NCI-H226 (cell line): ENCODE results near the gene UBXN4.
A peak's percentile ranks its signal among the peaks of the same experiment; 100 is the strongest.
"Not testable (repeated sequence)": the region's sequence is repeated elsewhere in the genome, so short reads cannot be mapped to it uniquely, and the experiment has no call there.

Experiments
- DNase-seq: peaks from one replicate; pipeline ENCODE4 v3.0.0-alpha.2; 2015

Gene UBXN4, protein sequence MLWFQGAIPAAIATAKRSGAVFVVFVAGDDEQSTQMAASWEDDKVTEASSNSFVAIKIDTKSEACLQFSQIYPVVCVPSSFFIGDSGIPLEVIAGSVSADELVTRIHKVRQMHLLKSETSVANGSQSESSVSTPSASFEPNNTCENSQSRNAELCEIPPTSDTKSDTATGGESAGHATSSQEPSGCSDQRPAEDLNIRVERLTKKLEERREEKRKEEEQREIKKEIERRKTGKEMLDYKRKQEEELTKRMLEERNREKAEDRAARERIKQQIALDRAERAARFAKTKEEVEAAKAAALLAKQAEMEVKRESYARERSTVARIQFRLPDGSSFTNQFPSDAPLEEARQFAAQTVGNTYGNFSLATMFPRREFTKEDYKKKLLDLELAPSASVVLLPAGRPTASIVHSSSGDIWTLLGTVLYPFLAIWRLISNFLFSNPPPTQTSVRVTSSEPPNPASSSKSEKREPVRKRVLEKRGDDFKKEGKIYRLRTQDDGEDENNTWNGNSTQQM

DNA sequence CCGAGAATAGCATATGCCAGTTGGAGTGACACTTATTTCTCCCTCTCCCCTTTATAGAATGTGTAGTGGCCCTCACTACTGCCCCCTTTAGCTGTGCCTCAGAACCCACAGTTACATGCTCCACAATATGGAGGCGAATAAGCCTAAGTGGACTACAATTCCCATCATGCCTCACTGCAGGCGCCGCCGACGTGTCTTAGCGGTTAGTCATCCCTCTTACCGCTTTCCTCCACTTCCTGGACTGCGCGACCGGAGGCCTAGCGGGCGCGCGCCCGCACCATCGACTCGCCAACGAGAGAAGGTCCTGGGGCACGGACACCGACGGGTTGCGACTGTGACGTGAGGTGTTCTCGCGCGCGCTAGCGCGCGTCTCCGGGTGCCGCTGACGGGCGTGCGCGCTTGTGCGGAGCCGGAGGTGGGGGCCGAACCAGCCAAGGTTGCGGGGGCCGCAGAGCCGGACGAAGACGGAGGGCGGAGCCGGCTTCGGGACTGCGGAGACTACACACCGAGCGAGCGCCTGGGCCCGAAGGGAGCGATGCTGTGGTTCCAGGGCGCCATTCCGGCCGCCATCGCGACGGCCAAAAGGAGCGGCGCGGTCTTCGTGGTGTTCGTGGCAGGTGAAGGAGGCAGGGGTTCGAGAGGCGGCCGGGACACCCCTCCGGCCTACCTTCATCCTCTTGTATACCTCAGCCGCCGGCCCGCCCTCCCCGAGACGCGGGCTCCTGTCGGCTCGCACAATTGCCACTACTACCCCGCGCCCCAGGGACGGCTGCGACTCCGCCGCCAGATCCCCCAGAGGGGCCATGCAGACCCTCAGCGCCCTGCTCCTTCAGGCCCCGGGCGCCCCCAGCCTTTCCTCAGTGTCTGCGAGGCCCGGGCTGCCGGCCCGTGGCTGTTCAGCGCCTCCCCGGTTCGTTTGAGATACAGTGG, at the start of gene UBXN4:
Gene UBXN4 (plus strand): TSS at position 461 of the 930 bp plus-strand sequence. CDS start 75 bp downstream, at position 536.
- DNase-seq, result peak; percentile 99

DNA sequence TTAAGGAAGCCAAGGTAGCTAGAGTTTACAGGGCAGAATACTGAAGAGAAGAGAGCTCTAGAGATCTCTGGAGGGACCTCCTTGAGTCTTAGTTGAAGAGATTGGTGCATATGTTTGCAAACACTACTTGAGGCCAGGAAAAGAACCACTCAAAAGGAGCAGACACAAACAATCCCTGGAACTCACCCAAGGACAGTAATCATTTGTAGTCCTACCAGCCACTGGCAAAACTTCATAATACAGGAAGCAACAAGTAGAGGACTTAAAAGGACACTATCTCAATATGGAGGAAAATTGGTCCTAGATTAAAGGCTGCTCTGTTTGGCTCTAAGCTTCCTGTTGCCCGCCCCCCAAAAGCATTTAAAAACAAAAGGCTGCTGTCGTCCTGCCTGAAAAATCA, 46.9 kb upstream of the UBXN4 start:
- no peak for DNase-seq

DNA sequence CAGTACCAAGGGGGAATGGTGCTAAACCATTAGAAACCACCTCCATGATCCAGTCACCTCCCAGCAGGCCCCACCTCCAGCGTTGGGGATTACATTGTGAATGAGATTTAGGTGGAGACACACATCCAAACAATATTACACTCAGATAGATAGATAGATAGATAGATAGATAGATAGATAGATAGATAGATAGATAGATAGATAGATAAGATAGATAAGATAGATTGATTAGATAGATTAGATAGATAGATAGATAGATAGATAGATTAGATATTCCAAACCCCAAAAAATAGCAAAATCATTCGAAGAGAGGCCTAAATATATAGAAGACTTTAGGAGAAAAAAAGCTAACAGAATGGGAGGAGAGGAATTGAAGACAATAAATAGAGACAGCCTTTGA, 42.8 kb upstream of the UBXN4 start:
- no peak for DNase-seq

DNA sequence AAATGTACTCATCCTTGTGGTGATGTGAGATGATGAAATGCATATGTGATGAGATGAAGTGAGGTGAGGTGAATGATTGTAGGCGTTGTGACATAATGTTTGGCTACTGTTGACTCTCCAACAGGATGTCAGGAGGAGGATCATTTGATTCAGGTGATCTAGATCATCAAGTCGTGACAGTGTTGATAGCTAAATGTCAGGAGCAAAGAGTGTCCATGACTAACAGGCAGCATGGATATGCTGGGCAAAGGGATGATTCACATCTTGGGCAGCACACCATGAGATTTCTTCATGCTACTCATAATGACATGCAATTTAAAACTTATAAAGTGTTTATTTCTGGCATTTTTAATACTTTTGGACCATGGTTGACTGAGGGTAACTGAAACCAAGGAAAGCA, 40.2 kb upstream of the UBXN4 start:
- DNase-seq, result peak; percentile 46

DNA sequence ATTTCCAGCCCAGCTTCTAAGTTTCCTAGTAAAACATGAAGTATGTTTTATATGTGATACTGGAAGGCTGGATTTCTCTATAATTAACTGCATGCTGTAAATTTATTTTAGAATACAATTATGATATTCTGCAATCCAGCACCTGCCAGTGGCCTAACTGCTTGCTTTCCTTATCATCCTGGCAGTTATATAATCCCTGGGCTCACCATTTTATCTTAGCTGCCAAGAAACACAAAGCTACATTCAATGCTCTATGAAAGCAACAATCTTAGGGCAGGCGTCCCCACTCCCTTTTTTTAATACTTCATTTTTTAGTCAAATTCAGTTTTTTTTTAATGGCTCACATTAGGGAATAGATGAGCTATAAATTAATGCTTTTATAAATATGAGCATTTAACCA, 38.4 kb upstream of the UBXN4 start:
- DNase-seq, result no peak

DNA sequence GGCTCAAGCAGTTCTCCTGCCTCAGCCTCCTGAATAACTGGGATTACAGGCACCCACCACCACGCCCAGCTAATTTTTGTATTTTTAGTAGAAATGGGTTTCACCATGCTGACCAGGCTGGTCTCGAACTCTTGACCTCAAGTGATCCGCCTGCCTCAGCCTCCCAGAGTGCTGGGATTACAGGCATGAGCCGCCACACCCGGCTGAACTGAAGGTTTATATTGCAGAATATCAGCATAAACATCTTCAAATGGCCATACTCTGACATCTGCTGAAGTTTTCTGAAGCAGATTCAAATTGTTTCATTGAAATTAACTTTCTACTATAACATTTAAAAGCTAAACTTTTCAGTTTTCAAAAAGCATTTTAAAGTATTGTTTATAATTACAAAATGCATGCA, 37.6 kb upstream of the UBXN4 start:
- DNase-seq, result not testable (repeated sequence)

DNA sequence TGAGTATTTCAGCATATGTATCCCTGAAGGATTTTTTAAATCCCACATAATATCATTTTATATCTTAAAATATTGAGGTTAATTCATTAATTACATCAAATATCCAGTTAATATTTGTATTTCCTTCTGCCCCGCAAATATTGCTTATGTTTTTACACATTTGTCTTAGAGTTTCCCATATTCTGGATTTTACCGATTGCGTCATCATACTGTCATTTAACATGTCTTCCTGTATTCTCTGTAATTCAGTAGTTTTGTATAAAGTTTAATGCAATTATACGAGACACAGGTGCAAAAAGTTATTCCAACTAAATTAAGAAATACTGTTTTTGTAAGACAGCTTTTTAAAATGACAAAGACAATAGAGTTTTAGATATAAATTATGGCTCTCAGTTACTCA, 33.5 kb upstream of the UBXN4 start:
- no peak for DNase-seq

DNA sequence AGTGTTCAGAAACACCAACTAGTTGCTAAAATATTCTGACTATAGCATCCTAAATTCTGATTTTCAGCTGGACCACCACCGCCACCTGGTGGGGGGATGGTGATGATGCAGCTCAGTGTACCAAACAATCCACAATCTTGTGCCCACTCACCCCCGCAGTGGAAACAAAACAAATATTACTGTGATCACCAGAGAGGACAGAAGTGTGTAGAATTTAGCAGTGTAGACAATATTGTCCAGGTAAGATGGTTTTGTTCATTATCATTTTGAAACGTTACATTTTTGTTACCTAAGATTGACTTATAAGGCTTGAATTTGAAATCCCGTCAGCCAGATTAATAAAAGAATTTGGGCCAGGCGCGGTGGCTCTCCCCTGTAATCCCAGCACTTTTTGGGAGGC, 31.7 kb upstream of the UBXN4 start:
- no peak for DNase-seq

DNA sequence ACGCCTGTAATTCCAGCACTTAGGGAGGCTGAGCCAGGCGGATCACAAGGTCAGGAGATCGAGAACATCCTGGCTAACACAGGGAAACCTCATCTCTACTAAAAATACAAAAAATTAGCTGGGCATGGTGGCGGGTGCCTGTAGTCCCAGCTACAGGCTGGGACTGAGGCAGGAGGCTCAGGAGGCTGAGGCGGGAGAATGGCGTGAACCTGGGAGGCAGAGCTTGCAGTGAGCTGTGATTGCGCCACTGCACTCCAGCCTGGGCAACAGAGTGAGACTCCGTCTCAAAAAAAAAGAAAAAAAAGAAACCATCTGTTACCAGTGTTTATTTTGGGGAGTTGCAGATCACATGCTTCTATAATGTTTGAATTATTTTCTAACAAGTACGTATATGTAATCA, 26.6 kb upstream of the UBXN4 start:
- not testable (repeated sequence) for DNase-seq

DNA sequence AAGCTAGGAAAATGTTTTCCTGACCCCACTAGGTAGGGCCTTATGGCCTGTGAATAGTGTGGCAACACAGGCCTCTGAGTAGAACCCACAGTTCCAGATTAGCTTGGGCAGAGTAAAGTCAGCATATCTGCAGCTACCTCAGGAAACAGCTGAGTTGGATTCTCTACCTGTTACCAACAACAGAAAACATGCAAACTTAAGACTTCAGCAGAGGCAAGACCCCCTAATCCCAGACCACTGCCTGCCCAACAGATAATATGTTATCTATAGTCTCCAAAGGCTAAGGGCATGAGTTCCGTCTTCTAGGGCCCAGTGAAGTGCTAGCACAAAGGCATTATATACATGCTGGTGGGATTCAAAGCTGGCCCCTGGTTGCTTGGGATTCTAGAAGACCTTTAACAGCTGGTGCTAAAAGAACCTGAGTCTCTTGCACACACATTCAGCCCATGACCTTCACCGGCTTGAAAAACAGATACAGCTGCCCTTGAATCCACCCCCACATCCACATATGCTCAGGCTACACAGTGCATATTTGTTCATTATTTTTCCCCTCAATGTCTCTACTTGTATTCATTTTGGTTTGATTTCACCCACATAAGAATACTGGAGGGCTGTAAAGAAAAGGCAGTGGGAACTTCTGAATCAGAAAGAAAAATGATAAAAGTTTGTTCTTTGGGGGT, 13.5 kb upstream of the UBXN4 start:
- DNase-seq, result no peak

DNA sequence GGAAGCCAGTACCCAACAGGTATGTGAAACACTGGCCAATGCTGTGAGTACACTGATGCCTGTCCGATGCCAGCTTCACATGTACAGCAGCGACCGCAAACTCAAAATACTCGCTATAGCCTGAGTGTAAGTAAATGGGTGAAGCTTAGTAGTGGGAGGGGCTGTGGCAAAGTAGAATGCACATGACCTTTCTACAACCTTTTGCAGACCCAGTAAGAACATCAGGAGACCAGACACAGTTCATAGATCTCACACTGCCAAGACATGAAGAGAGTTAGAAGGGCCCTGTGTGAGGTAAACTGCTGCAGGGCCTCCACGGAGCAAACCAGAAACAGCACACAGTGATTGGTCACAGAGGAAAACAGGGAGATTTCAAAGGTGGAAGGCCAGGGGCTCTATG, 9.1 kb upstream of the UBXN4 start:
- DNase-seq, result no peak

DNA sequence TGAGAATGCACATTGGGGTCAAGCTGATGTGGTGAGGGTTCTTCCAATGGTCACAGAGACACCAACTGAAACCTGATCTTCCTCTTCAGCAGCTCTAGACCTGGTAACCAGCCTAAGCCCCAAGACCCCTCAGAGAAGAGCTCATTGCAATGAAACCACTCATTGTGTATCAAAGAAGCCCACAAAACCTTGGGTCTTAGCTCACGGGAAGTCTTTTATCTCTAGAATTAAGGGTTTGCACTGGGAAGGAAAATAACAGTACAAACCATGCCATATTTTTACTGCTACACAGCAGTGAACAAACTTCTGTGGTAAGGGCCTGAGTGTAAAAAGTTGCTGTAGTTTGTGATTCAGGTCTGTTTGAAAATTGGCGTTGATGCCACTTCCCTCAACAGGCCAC, 8.6 kb upstream of the UBXN4 start:
- no peak for DNase-seq

DNA sequence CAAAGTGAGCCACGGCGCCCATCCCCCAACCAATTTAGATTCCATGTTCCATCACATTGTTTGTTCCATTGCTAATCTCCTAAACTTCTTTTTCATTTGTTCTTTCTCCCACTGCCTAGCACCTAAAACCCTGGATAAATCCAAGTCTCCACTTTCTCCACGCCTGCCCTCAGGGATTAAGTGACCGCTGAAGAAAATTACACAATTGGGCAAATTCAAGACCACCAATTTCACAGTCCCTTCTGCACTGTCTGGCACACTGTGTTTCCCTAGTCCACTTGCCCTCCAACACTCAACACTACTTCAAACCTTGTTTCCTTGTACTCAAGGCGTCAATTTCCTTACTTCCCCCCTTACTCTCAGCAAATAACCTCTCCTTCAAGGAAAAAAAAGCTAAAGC, 5.1 kb upstream of the UBXN4 start:
- no peak for DNase-seq

DNA sequence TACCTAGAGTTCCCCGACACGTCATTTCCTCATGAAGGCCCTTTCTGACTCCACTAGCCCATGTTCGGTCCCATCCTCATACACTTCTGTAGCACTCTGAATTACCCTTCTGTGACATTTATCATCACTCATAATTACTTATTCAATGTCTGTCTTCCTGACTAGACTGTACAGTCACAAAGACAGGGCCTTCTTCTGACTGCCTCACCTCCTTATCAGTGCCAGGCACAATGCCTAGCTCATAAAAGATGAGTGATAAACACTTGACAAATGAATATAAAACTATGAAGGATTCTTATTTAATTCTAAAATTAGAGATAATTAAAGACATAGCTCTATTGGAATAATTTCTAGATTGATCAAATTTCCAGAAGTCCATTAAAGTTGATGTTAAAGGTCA, 1.4 kb upstream of the UBXN4 start:
- DNase-seq, result no peak

DNA sequence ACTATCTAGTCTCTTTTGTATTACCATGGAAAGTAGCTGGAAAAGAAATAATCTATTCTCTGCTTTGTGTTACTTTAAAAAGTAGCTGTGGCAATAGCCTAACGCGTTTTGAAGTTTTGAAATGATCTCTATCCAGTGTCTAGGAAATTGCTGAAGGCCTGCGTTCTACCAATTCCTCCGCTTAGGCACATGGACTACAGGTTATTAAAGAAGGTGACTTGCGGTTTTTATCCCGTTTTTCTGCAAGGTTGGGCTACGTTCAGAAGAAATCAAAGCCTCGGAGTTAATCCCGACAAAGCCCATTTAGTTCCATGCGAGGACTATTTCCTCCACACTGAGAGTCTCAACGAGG, 636 bp upstream of the UBXN4 start:
- no peak for DNase-seq

DNA sequence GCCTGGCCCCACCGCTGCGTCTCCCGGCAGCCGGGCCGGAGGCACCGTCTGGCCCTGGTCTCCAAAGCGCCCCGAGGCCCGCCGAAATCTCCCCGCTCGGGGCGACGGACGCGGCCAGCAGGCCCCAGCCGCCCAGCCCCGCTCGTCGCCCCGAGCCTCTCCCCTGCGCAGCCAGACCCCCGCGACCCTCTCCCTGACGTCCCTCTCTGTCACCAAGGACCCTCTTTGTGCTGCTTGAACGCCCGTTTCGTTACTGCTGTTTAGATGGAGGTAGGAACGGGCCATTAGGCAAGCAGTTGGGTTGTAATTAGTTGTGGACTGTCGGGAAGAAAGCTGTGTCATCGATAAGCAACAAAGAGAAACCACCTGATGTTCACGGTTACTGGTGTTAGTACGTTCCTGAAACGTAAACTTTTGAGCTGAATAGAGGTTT, 686 bp downstream of the UBXN4 start:
- peak; percentile 8 for DNase-seq

DNA sequence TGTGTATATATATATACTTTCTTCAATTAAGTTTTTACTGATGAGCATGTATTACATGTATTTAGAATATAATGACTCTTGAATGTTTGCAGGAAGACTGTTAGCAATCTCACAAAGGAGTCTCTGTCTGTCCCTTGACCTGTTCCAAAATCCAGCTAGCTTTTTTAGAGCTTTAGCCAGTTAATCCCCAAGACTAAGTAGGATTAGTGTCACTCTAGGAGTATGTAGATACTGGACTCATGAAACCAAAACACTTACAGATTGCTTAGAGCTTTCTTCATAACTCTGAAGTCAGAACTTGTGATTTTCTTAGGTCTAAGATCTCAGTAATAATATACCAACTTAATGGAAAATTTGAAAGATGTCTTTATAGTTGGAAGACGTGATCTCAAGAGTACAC, 2.2 kb downstream of the UBXN4 start:
- no peak for DNase-seq

DNA sequence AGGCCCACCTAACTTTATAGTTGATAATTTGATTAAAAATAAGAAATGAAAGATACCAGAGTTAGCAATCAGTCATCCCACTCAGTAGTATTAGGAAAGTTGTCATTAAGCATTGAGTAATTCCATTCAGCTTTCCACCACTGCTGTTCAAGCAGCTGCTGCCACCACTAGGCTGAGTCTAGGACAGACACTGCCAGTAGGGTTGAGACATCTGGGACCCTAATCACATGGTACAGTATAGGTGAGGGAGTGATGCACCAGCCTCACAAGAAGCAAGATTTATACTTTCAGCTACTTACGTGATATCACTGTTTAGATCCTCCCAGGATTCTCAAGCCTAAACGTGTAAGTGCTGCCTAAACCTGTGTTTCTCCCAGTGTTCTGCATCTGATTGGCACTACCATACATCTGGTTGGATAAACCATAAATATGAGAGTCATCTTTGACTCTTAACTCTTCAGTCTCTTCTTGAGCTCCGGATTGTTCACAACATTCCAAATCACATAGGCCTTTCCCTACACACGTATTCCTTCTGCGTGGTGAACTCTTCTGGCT, 3.2 kb downstream of the UBXN4 start:
- DNase-seq, result no peak

DNA sequence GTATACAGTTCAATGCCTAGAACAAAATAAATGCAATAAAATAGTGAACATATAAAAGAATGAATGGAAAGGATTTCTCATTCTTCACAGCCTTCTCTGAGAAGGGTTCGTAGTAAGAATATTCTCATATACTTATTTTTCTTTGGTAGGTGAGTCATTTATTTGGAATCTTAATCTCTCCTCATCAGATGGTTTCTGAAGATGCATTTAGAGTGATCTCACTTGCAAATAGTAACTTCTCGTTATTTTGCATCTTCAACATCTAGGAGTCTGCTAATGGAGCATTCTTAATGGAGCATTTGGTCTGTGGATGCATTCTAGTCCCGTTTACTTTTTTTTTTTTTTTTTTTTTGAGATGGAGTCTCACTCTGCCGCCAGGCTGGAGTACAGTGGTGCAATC, 3.9 kb downstream of the UBXN4 start:
- peak; percentile 54 for DNase-seq

DNA sequence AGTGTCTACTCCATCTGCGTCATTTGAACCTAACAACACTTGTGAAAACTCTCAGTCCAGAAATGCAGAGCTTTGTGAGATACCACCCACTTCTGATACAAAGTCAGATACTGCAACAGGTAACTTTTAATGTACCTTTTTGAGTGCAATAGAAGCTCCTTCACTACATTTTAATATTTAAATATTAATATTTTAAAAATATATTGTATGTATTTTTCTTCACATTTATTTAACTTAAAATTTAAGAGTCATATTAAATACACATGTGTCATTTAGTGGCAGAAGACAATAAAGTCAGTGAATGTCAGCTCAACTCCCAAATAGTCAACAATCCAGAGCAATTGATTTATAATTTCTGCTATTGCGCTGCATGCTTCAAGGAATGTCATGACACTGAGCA, 13.9 kb downstream of the UBXN4 start:
- no peak for DNase-seq

DNA sequence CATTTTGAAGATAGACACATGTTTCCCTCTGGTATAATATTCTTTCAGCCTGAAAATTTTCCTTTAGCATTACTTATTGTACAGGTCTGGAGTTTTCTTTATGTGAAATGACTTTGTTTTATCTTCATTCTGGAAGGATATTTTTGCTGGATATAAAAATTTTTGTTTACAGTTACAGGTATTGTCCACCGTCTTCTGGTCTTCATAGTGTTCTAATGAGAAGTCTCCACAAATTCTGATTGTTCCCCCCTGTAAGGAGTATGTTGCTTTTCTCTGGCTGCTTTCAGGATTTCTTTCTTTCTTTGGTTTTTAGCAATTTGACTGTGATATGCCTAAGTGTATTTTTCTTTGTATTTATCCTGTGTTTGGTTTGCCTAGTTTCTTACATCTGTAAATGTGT, 15.0 kb downstream of the UBXN4 start:
- no peak for DNase-seq

DNA sequence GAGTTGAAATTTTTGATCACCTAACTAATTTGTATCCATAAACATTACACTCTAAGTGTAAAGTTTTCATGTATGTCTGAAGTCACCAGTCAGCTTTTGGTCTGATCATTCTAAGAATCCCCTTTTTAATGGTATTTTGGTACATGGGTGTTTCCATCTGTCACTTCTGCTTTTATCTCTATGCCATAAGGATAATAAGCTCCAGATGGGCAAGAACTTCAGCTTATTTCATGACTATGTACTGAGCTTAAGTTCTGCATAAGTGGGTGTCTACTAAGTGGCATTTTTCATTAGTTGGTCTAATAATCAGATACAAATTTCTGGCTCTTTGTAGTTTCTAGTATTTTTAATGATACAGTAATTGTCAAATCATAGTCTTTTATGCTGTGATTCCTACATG, 20.4 kb downstream of the UBXN4 start:
- DNase-seq, result no peak

DNA sequence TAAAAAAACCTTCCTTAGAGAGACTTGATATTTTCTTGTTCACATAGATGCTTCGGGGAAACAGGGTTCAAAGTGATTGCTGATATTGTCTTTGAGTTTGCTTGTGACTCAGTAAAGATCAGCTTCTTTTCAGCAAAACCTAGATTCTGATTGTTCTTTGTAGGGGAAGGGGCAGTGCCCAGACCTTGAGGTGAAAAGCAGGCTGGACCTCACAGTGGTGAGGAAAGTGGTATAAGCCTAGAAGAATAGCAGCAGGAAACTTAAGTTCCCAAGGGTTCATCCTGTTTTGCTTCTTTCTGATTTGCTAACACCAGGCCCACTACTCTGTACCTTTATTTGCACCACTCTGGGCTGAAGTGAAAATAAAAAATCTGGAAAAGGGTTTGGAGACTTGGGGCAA, 20.9 kb downstream of the UBXN4 start:
- no peak for DNase-seq
